ENCODE measurements around the gene CLCN6.
"Not testable (repeated sequence)": the region's sequence is repeated elsewhere in the genome, so short reads cannot be mapped to it uniquely, and the experiment has no call there.

Gene CLCN6

GRCh38 chr1:11796036-11796828, 9.8 kb upstream of the CLCN6 start:
- peak; percentile 42 for DNase-seq (ENCODE audit: low read depth)

GRCh38 chr1:11797525-11798216, 8.3 kb upstream of the CLCN6 start:
- no peak for DNase-seq (ENCODE audit: low read depth)

GRCh38 chr1:11799099-11799498, 6.9 kb upstream of the CLCN6 start:
- DNase-seq (ENCODE audit: low read depth): no peak

GRCh38 chr1:11799896-11800295, 6.1 kb upstream of the CLCN6 start:
- no peak for DNase-seq (ENCODE audit: low read depth)

- no peak for DNase-seq (ENCODE audit: low read depth)
Measured at GRCh38 chr1:11800391-11800755, 5.6 kb upstream of the CLCN6 start.

- DNase-seq (ENCODE audit: low read depth): no peak
Measured at GRCh38 chr1:11800756-11801433, 5.1 kb upstream of the CLCN6 start.

- DNase-seq (ENCODE audit: low read depth): peak; percentile 41
Measured at GRCh38 chr1:11802616-11802972, 3.4 kb upstream of the CLCN6 start.

- peak; percentile 98 for DNase-seq (ENCODE audit: low read depth)
Measured at GRCh38 chr1:11802973-11803885, 2.8 kb upstream of the CLCN6 start.

GRCh38 chr1:11803924-11804665, 1.9 kb upstream of the CLCN6 start:
- DNase-seq (ENCODE audit: low read depth): not testable (repeated sequence)

- DNase-seq (ENCODE audit: low read depth): peak; percentile 43
Measured at GRCh38 chr1:11804666-11805421, 1.1 kb upstream of the CLCN6 start.

- DNase-seq (ENCODE audit: low read depth): peak; percentile 46
Measured at GRCh38 chr1:11806307-11806936, 431 bp downstream of the CLCN6 start.

- no peak for DNase-seq (ENCODE audit: low read depth)
Measured at GRCh38 chr1:11807133-11807532, 1.1 kb downstream of the CLCN6 start.

- DNase-seq (ENCODE audit: low read depth): no peak
Measured at GRCh38 chr1:11813021-11813420, 7.0 kb downstream of the CLCN6 start.

GRCh38 chr1:11817192-11817591, 11.2 kb downstream of the CLCN6 start:
- DNase-seq (ENCODE audit: low read depth): no peak

- DNase-seq (ENCODE audit: low read depth): peak; percentile 49
Measured at GRCh38 chr1:11822091-11822490, 16.1 kb downstream of the CLCN6 start.

GRCh38 chr1:11823366-11824137, 17.6 kb downstream of the CLCN6 start:
- no peak for DNase-seq (ENCODE audit: low read depth)

GRCh38 chr1:11825131-11825530, 19.1 kb downstream of the CLCN6 start:
- DNase-seq (ENCODE audit: low read depth): no peak

GRCh38 chr1:11826946-11827345, 21.0 kb downstream of the CLCN6 start:
- no peak for DNase-seq (ENCODE audit: low read depth)

GRCh38 chr1:11828511-11828910, 22.5 kb downstream of the CLCN6 start:
- no peak for DNase-seq (ENCODE audit: low read depth)

All from EH (cell line).